Measurements from ENCODE around the gene POGZ.
A peak's percentile ranks its signal among the peaks of the same experiment; 100 is the strongest.
"Not testable (repeated sequence)": the region's sequence is repeated elsewhere in the genome, so short reads cannot be mapped to it uniquely, and the experiment has no call there.

The POGZ gene

GRCh38 chr1:151455231-151455630, 4.1 kb downstream of the POGZ start:
- Histone ChIP-seq H3K4me3 (ENCODE audit: low read depth, low read length) (no peak overlapping the region), H3K9ac (ENCODE audit: low read length) (no peak overlapping the region), H3K36me3 (ENCODE audit: control insufficient read depth, insufficient read depth, low read length) (peaks cover 7% of the 10 kb centered on the region; the same call in 1 of the 2 replicates), H3K27me3 (ENCODE audit: control insufficient read depth, insufficient read depth, low read length) (no peaks in the 10 kb centered on the region), H3K9me3 (ENCODE audit: control insufficient read depth, insufficient read depth, low read depth, low read length) (no peaks in the 10 kb centered on the region), H3K27ac (ENCODE audit: low read depth, low read length) (no peak overlapping the region), H3K4me1 (ENCODE audit: control insufficient read depth, insufficient read depth, low read length) (peaks cover 12% of the 10 kb centered on the region)

GRCh38 chr1:151447696-151448095, 11.6 kb downstream of the POGZ start:
- no peak overlapping the region for H3K27ac ChIP-seq (ENCODE audit: low read depth, low read length)
- H3K4me3 ChIP-seq (ENCODE audit: low read depth, low read length) = no peak overlapping the region
- 0 out of 2 replicates have a peak, but pooled peaks cover 6% of the 10 kb centered on the region for H3K4me1 ChIP-seq (ENCODE audit: control insufficient read depth, insufficient read depth, low read length)
- H3K9ac ChIP-seq (ENCODE audit: low read length) = no peak overlapping the region
- no peaks in the 10 kb centered on the region for H3K27me3 ChIP-seq (ENCODE audit: control insufficient read depth, insufficient read depth, low read length)
- H3K36me3 ChIP-seq (ENCODE audit: control insufficient read depth, insufficient read depth, low read length) = no peaks in the 10 kb centered on the region; the same call in 1 of the 2 replicates
- H3K9me3 ChIP-seq (ENCODE audit: control insufficient read depth, insufficient read depth, low read depth, low read length) = no peaks in the 10 kb centered on the region

- H3K27ac ChIP-seq (ENCODE audit: low read depth, low read length) = no peak overlapping the region
- H3K36me3 ChIP-seq (ENCODE audit: control insufficient read depth, insufficient read depth, low read length) = peaks cover 17% of the 10 kb centered on the region
- H3K4me1 ChIP-seq (ENCODE audit: control insufficient read depth, insufficient read depth, low read length) = 0 out of 2 replicates have a peak, but pooled peaks cover 6% of the 10 kb centered on the region
- H3K27me3 ChIP-seq (ENCODE audit: control insufficient read depth, insufficient read depth, low read length) = no peaks in the 10 kb centered on the region
- H3K4me3 ChIP-seq (ENCODE audit: low read depth, low read length) = no peak overlapping the region
- H3K9ac ChIP-seq (ENCODE audit: low read length) = no peak overlapping the region
- H3K9me3 ChIP-seq (ENCODE audit: control insufficient read depth, insufficient read depth, low read depth, low read length) = no peaks in the 10 kb centered on the region
Observed at GRCh38 chr1:151444783-151445177, 14.5 kb downstream of the POGZ start.

- peaks cover 20% of the 10 kb centered on the region for H3K36me3 ChIP-seq (ENCODE audit: control insufficient read depth, insufficient read depth, low read length)
- H3K9me3 ChIP-seq (ENCODE audit: control insufficient read depth, insufficient read depth, low read depth, low read length) = no peaks in the 10 kb centered on the region
- H3K27ac ChIP-seq (ENCODE audit: low read depth, low read length) = peak overlapping the region; percentile 27; the same call in 1 of the 2 replicates
- 0 out of 2 replicates have a peak, but pooled peaks cover 6% of the 10 kb centered on the region for H3K4me1 ChIP-seq (ENCODE audit: control insufficient read depth, insufficient read depth, low read length)
- H3K4me3 ChIP-seq (ENCODE audit: low read depth, low read length) = no peak overlapping the region
- H3K9ac ChIP-seq (ENCODE audit: low read length) = no peak overlapping the region
- H3K27me3 ChIP-seq (ENCODE audit: control insufficient read depth, insufficient read depth, low read length) = no peaks in the 10 kb centered on the region
Observed at GRCh38 chr1:151443846-151444782, 15.2 kb downstream of the POGZ start.

- H3K4me3 ChIP-seq (ENCODE audit: low read depth, low read length); H3K27ac ChIP-seq (ENCODE audit: low read depth, low read length); H3K9me3 ChIP-seq (ENCODE audit: control insufficient read depth, insufficient read depth, low read depth, low read length); H3K27me3 ChIP-seq (ENCODE audit: control insufficient read depth, insufficient read depth, low read length); H3K9ac ChIP-seq (ENCODE audit: low read length); H3K4me1 ChIP-seq (ENCODE audit: control insufficient read depth, insufficient read depth, low read length): not testable (repeated sequence)
- H3K36me3 ChIP-seq (ENCODE audit: control insufficient read depth, insufficient read depth, low read length) = peaks cover 34% of the 10 kb centered on the region
Observed at GRCh38 chr1:151437396-151437795, 21.9 kb downstream of the POGZ start.

GRCh38 chr1:151436985-151437384, 22.3 kb downstream of the POGZ start:
- Histone ChIP-seq H3K4me3 (ENCODE audit: low read depth, low read length) (no peak overlapping the region), H3K9ac (ENCODE audit: low read length) (no peak overlapping the region), H3K36me3 (ENCODE audit: control insufficient read depth, insufficient read depth, low read length) (peaks cover 32% of the 10 kb centered on the region), H3K9me3 (ENCODE audit: control insufficient read depth, insufficient read depth, low read depth, low read length) (no peaks in the 10 kb centered on the region), H3K27me3 (ENCODE audit: control insufficient read depth, insufficient read depth, low read length) (no peaks in the 10 kb centered on the region), H3K27ac (ENCODE audit: low read depth, low read length) (no peak overlapping the region), H3K4me1 (ENCODE audit: control insufficient read depth, insufficient read depth, low read length) (no peaks in the 10 kb centered on the region)

- H3K9ac ChIP-seq (ENCODE audit: low read length) = no peak overlapping the region
- no peaks in the 10 kb centered on the region for H3K4me1 ChIP-seq (ENCODE audit: control insufficient read depth, insufficient read depth, low read length)
- no peak overlapping the region for H3K4me3 ChIP-seq (ENCODE audit: low read depth, low read length)
- peaks cover 24% of the 10 kb centered on the region for H3K36me3 ChIP-seq (ENCODE audit: control insufficient read depth, insufficient read depth, low read length)
- no peaks in the 10 kb centered on the region for H3K27me3 ChIP-seq (ENCODE audit: control insufficient read depth, insufficient read depth, low read length)
- H3K27ac ChIP-seq (ENCODE audit: low read depth, low read length) = no peak overlapping the region
- no peaks in the 10 kb centered on the region for H3K9me3 ChIP-seq (ENCODE audit: control insufficient read depth, insufficient read depth, low read depth, low read length)
Observed at GRCh38 chr1:151435174-151435573, 24.1 kb downstream of the POGZ start.

- peaks cover 31% of the 10 kb centered on the region for H3K36me3 ChIP-seq (ENCODE audit: control insufficient read depth, insufficient read depth, low read length)
- not testable (repeated sequence) for H3K27ac ChIP-seq (ENCODE audit: low read depth, low read length); H3K4me1 ChIP-seq (ENCODE audit: control insufficient read depth, insufficient read depth, low read length)
Observed at GRCh38 chr1:151433827-151434226, 25.5 kb downstream of the POGZ start.

GRCh38 chr1:151428068-151428467, 31.2 kb downstream of the POGZ start:
- H3K36me3 ChIP-seq (ENCODE audit: control insufficient read depth, insufficient read depth, low read length) = peaks cover 76% of the 10 kb centered on the region
- H3K9ac ChIP-seq (ENCODE audit: low read length) = no peak overlapping the region
- H3K9me3 ChIP-seq (ENCODE audit: control insufficient read depth, insufficient read depth, low read depth, low read length) = no peaks in the 10 kb centered on the region

More at GRCh38 chr1:151433827-151434226, 25.5 kb downstream of the POGZ start:
- not testable (repeated sequence) for H3K27me3 ChIP-seq (ENCODE audit: control insufficient read depth, insufficient read depth, low read length); H3K9ac ChIP-seq (ENCODE audit: low read length); H3K9me3 ChIP-seq (ENCODE audit: control insufficient read depth, insufficient read depth, low read depth, low read length); H3K4me3 ChIP-seq (ENCODE audit: low read depth, low read length)

GRCh38 chr1:151425103-151425502, 34.2 kb downstream of the POGZ start:
- Histone ChIP-seq H3K9ac (ENCODE audit: low read length) (no peak overlapping the region), H3K36me3 (ENCODE audit: control insufficient read depth, insufficient read depth, low read length) (peaks cover 94% of the 10 kb centered on the region), H3K27me3 (ENCODE audit: control insufficient read depth, insufficient read depth, low read length) (no peaks in the 10 kb centered on the region), H3K9me3 (ENCODE audit: control insufficient read depth, insufficient read depth, low read depth, low read length) (no peaks in the 10 kb centered on the region), H3K4me1 (ENCODE audit: control insufficient read depth, insufficient read depth, low read length) (no peaks in the 10 kb centered on the region), H3K27ac (ENCODE audit: low read depth, low read length) (no peak overlapping the region), H3K4me3 (ENCODE audit: low read depth, low read length) (no peak overlapping the region)

More at GRCh38 chr1:151428068-151428467, 31.2 kb downstream of the POGZ start:
- H3K27me3 ChIP-seq (ENCODE audit: control insufficient read depth, insufficient read depth, low read length) = no peaks in the 10 kb centered on the region
- no peaks in the 10 kb centered on the region for H3K4me1 ChIP-seq (ENCODE audit: control insufficient read depth, insufficient read depth, low read length)
- H3K4me3 ChIP-seq (ENCODE audit: low read depth, low read length) = no peak overlapping the region
- H3K27ac ChIP-seq (ENCODE audit: low read depth, low read length) = no peak overlapping the region

- Histone ChIP-seq H3K27ac (ENCODE audit: low read depth, low read length) (no peak overlapping the region), H3K4me3 (ENCODE audit: low read depth, low read length) (no peak overlapping the region), H3K9me3 (ENCODE audit: control insufficient read depth, insufficient read depth, low read depth, low read length) (no peaks in the 10 kb centered on the region), H3K27me3 (ENCODE audit: control insufficient read depth, insufficient read depth, low read length) (no peaks in the 10 kb centered on the region), H3K36me3 (ENCODE audit: control insufficient read depth, insufficient read depth, low read length) (peaks cover 87% of the 10 kb centered on the region), H3K9ac (ENCODE audit: low read length) (no peak overlapping the region), H3K4me1 (ENCODE audit: control insufficient read depth, insufficient read depth, low read length) (no peaks in the 10 kb centered on the region)
Observed at GRCh38 chr1:151419819-151420218, 39.5 kb downstream of the POGZ start.

Data from HUES6 (cell line).